ENCODE results near the gene USP19. TPM values are rescaled to one million over a fixed set of nuclear protein-coding genes. Genes with fewer than 3 reads are reported as not detected.

Gene USP19
- total and polyA plus RNA-seq, 2 donors (not counting 1 experiment from before 2014, with no cell fraction given), result 73.5 to 87.3 TPM

GRCh38 chr3:49164983-49165720 is 44.5 kb upstream of the USP19 start:
- ATAC-seq (ENCODE audit: low read depth), result no peak
- peak overlapping the region; percentile 87 for H3K4me3 Mint-ChIP-seq
- H3K79me2 ChIP-seq (ENCODE audit: control insufficient read depth, insufficient read depth, low read length), result peaks cover 25% of the 10 kb centered on the region
- H3K4me3 ChIP-seq (ENCODE audit: control extremely low read depth in 1 of 5, extremely low read depth in 1 of 5, insufficient read depth in 1 of 5, low read depth in 2 of 5, low read length in 4 of 5), result peak overlapping the region; percentile 55 to 97 (median 82)
- H4K20me1 ChIP-seq (ENCODE audit: control insufficient read depth, insufficient read depth, low read length, poor library complexity, severe bottlenecking), result peaks cover 10% of the 10 kb centered on the region
- ChIA-PET CTCF (interaction anchor here (0.9 to 1.5 kb wide), 5 partner anchors 8 to 264 kb away, joined by 3 to 7 read pairs (median 3); partner anchors contain the start of gene NICN1), POLR2A (interaction anchor here (0.5 to 2.2 kb wide), 3 partner anchors 28 to 71 kb away, joined by 4 to 6 read pairs (median 5); partner anchors contain the start of genes QRICH1 and USP19)
- H3K27me3 ChIP-seq (replicated peaks in 1 of 4; ENCODE audit: control extremely low read depth in 1 of 4, control insufficient read depth in 3 of 4, insufficient read depth in 4 of 4, low read length in 3 of 4), result peaks cover 0 to 7% (median 1%) of the 10 kb centered on the region in 4 experiments
- peaks cover 24% of the 10 kb centered on the region for H3K4me1 Mint-ChIP-seq
- H3K9ac ChIP-seq (ENCODE audit: low read length), result peak overlapping the region; percentile 91
- H3K4me1 ChIP-seq (ENCODE audit: control insufficient read depth in 2 of 2, insufficient read depth in 2 of 2, low read length in 2 of 2), result peaks cover 19 to 24% of the 10 kb centered on the region in 2 donors
- H3K27ac Mint-ChIP-seq, result peak overlapping the region; percentile 86
- 46% methylated on average over 5 of the region's 6 CpGs for WGBS (ENCODE audit: insufficient coverage)
- H3K36me3 ChIP-seq (replicated peaks in 1 of 2; ENCODE audit: control extremely low read depth in 1 of 2, control insufficient read depth in 1 of 2, extremely low read depth in 1 of 2, insufficient read depth in 2 of 2, low read length in 1 of 2), result peaks cover 3 to 22% of the 10 kb centered on the region in 2 experiments
- TF ChIP-seq, protein P1, sequence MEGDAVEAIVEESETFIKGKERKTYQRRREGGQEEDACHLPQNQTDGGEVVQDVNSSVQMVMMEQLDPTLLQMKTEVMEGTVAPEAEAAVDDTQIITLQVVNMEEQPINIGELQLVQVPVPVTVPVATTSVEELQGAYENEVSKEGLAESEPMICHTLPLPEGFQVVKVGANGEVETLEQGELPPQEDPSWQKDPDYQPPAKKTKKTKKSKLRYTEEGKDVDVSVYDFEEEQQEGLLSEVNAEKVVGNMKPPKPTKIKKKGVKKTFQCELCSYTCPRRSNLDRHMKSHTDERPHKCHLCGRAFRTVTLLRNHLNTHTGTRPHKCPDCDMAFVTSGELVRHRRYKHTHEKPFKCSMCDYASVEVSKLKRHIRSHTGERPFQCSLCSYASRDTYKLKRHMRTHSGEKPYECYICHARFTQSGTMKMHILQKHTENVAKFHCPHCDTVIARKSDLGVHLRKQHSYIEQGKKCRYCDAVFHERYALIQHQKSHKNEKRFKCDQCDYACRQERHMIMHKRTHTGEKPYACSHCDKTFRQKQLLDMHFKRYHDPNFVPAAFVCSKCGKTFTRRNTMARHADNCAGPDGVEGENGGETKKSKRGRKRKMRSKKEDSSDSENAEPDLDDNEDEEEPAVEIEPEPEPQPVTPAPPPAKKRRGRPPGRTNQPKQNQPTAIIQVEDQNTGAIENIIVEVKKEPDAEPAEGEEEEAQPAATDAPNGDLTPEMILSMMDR (IDR thresholded peaks at IDR 0.05), result no peak
- TF ChIP-seq EZH2 (IDR thresholded peaks at IDR 0.05; ENCODE audit: borderline replicate concordance, insufficient read depth, low read depth, low read length, poor library complexity, severe bottlenecking), result no peak
- peaks cover 7% of the 10 kb centered on the region for H3K27me3 Mint-ChIP-seq
- intact Hi-C loops (cut with micrococcal nuclease), result no loop called here
- H3K9me3 Mint-ChIP-seq (ENCODE audit: insufficient read depth), result no peaks in the 10 kb centered on the region
- peaks cover 0 to 12% (median 4%) of the 10 kb centered on the region in 3 donors for H3K9me3 ChIP-seq (ENCODE audit: control extremely low read depth in 1 of 3, control insufficient read depth in 2 of 3, insufficient read depth in 1 of 3, low read length in 2 of 3)
- H3K27ac ChIP-seq (ENCODE audit: low read length in 2 of 2), result peak overlapping the region in 1 of 2 donors; percentile 71
- H2AFZ ChIP-seq (ENCODE audit: insufficient read depth, low read depth, low read length, poor library complexity, severe bottlenecking), result peak overlapping the region; percentile 91
- DNase-seq, result no peak
- H3K4me2 ChIP-seq (replicated peaks; ENCODE audit: low read depth, low read length, poor library complexity, severe bottlenecking), result peak overlapping the region; percentile 98

- H3K27ac Mint-ChIP-seq, result no peak overlapping the region
These were observed 43.0 kb upstream of the USP19 start for GRCh38 chr3:49163609-49164008.

More at GRCh38 chr3:49163609-49164008, 43.0 kb upstream of the USP19 start:
- no peak overlapping the region for H3K9ac ChIP-seq (ENCODE audit: low read length)
- intact Hi-C loops (cut with micrococcal nuclease), result no loop called here
- H3K27ac ChIP-seq (ENCODE audit: low read length in 2 of 2), result no peak overlapping the region
- no peak overlapping the region for H2AFZ ChIP-seq (ENCODE audit: insufficient read depth, low read depth, low read length, poor library complexity, severe bottlenecking)
- peaks cover 10% of the 10 kb centered on the region for H4K20me1 ChIP-seq (ENCODE audit: control insufficient read depth, insufficient read depth, low read length, poor library complexity, severe bottlenecking)
- H3K36me3 ChIP-seq (replicated peaks in 1 of 2; ENCODE audit: control extremely low read depth in 1 of 2, control insufficient read depth in 1 of 2, extremely low read depth in 1 of 2, insufficient read depth in 2 of 2, low read length in 1 of 2), result peaks cover 3 to 22% of the 10 kb centered on the region in 2 experiments
- peaks cover 21% of the 10 kb centered on the region for H3K4me1 Mint-ChIP-seq
- CTCF ChIA-PET, result no interaction called here
- peak overlapping the region; percentile 48 for H3K4me3 Mint-ChIP-seq
- H3K27me3 Mint-ChIP-seq, result peaks cover under 1% of the 10 kb centered on the region
- H3K4me3 ChIP-seq (ENCODE audit: control extremely low read depth in 1 of 5, extremely low read depth in 1 of 5, insufficient read depth in 1 of 5, low read depth in 2 of 5, low read length in 4 of 5), result no peak overlapping the region
- peaks cover 0 to 12% (median 4%) of the 10 kb centered on the region in 3 donors for H3K9me3 ChIP-seq (ENCODE audit: control extremely low read depth in 1 of 3, control insufficient read depth in 2 of 3, insufficient read depth in 1 of 3, low read length in 2 of 3)
- POLR2A ChIA-PET, result no interaction called here
- no peak overlapping the region for H3K4me2 ChIP-seq (replicated peaks; ENCODE audit: low read depth, low read length, poor library complexity, severe bottlenecking)
- H3K79me2 ChIP-seq (ENCODE audit: control insufficient read depth, insufficient read depth, low read length), result peaks cover 25% of the 10 kb centered on the region
- no peaks in the 10 kb centered on the region for H3K9me3 Mint-ChIP-seq (ENCODE audit: insufficient read depth)
- H3K27me3 ChIP-seq (replicated peaks in 1 of 4; ENCODE audit: control extremely low read depth in 1 of 4, control insufficient read depth in 3 of 4, insufficient read depth in 4 of 4, low read length in 3 of 4), result peaks cover 0 to 7% (median 1%) of the 10 kb centered on the region in 4 experiments
- ATAC-seq (ENCODE audit: low read depth), result no peak
- DNase-seq, result no peak
- peaks cover 19 to 24% of the 10 kb centered on the region in 2 donors for H3K4me1 ChIP-seq (ENCODE audit: control insufficient read depth in 2 of 2, insufficient read depth in 2 of 2, low read length in 2 of 2)
- TF ChIP-seq, protein P1 (IDR thresholded peaks at IDR 0.05), result no peak
- WGBS (ENCODE audit: insufficient coverage), result 99% methylated on average over 7 of the region's 8 CpGs
